ENCODE results near the gene SPOCK2.

- TF ChIP-seq CTCF (IDR thresholded peaks at IDR 0.05) (peak; percentile 33), EZH2phosphoT487 (IDR thresholded peaks at IDR 0.05) (no peak)
Measured at GRCh38 chr10:72044417-72045041, 43.8 kb downstream of the SPOCK2 start.

Measured in neural progenitor cell (in vitro differentiated cells).